Fibroblast of the aortic adventitia (primary cell): ENCODE data around the gene PPP1R9B. TPM values are rescaled to one million over a fixed set of nuclear protein-coding genes. Genes with fewer than 3 reads are reported as not detected.
A peak's percentile ranks its signal among the peaks of the same experiment; 100 is the strongest.

Source experiments
- DNase-seq: peaks from one replicate; pipeline ENCODE4 v3.0.0-alpha.2; 2010; ENCODE audit warnings: low read depth
- H3K4me3 ChIP-seq: 2 replicates; pipeline ENCODE4 v1.5.1; 2011; ENCODE audit warnings: low read depth, mild to moderate bottlenecking, control low read depth, low read length, moderate library complexity
- CTCF ChIP-seq: IDR thresholded peaks from 2 replicates; pipeline ENCODE4 v1.5.1; 2011; ENCODE audit warnings: mild to moderate bottlenecking, low read length, control low read depth, inconsistent platforms; ENCODE audit not compliant: insufficient read depth
- total RNA-seq: library from RNA; depleted of rRNA; stranded (reverse); fragments of >200 nt; gene quantifications from 2 replicates; pipeline ENCODE4 v1.2.3, GENCODE V29; 2012; ENCODE audit warnings: low replicate concordance

Gene PPP1R9B
- total RNA-seq, 1 donor: 59.3 TPM

GRCh38 chr17:50194934-50195865 is 44.7 kb upstream of the PPP1R9B start:
- peak; percentile 65 for TF ChIP-seq CTCF
- DNase-seq: peak; percentile 68

GRCh38 chr17:50194140-50194933 is 43.9 kb upstream of the PPP1R9B start:
- H3K4me3 ChIP-seq: peak overlapping the region; percentile 73
- peak; percentile 45 for DNase-seq
- no peak for TF ChIP-seq CTCF

More at GRCh38 chr17:50194934-50195865, 44.7 kb upstream of the PPP1R9B start:
- H3K4me3 ChIP-seq: peak overlapping the region; percentile 73

- peak; percentile 24 for DNase-seq
- H3K4me3 ChIP-seq: peak overlapping the region; percentile 42
- no peak for TF ChIP-seq CTCF
Observed at GRCh38 chr17:50192618-50193291, 42.3 kb upstream of the PPP1R9B start.

- peak overlapping the region; percentile 42 for H3K4me3 ChIP-seq
- DNase-seq: peak; percentile 40
- TF ChIP-seq CTCF: no peak
Observed at GRCh38 chr17:50192144-50192617, 41.7 kb upstream of the PPP1R9B start.

GRCh38 chr17:50191359-50192143 is 41.1 kb upstream of the PPP1R9B start:
- DNase-seq: peak; percentile 48
- H3K4me3 ChIP-seq: peak overlapping the region; percentile 44
- TF ChIP-seq CTCF: no peak
